ENCODE measurements around the gene DNAI2. TPM values are rescaled to one million over a fixed set of nuclear protein-coding genes. Genes with fewer than 3 reads are reported as not detected.
"Not testable (repeated sequence)": the region's sequence is repeated elsewhere in the genome, so short reads cannot be mapped to it uniquely, and the experiment has no call there.

Gene DNAI2
- total and polyA plus RNA-seq, 4 donors = 0.69 to 7.4 (median 5.9) TPM

- 80% methylated on average over 8 of the region's 9 CpGs for WGBS (ENCODE audit: insufficient coverage)
- no peak for DNase-seq (ENCODE audit: low read depth in 4 of 6, low spot score in 6 of 6)
- peaks cover 32% of the 10 kb centered on the region for H3K4me1 ChIP-seq (ENCODE audit: control insufficient read depth, insufficient read depth, low read length)
Observed at GRCh38 chr17:74280093-74280513, 6.1 kb downstream of the DNAI2 start.

GRCh38 chr17:74281799-74282198 is 7.8 kb downstream of the DNAI2 start:
- H3K36me3 ChIP-seq (ENCODE audit: control insufficient read depth, insufficient read depth, low read length) = no peaks in the 10 kb centered on the region
- H3K27me3 ChIP-seq (ENCODE audit: control insufficient read depth, insufficient read depth, low read length) = no peaks in the 10 kb centered on the region
- WGBS (ENCODE audit: insufficient coverage) = 92% methylated on average over 20 of the region's 20 CpGs
- no peak overlapping the region for H3K27ac ChIP-seq (ENCODE audit: low read depth, low read length)
- no peaks in the 10 kb centered on the region for H3K9me3 ChIP-seq (ENCODE audit: control insufficient read depth, insufficient read depth, low read length)
- peaks cover 18% of the 10 kb centered on the region for H3K4me1 ChIP-seq (ENCODE audit: control insufficient read depth, insufficient read depth, low read length)
- H3K4me3 ChIP-seq (ENCODE audit: low read depth, low read length) = no peak overlapping the region
- DNase-seq (ENCODE audit: low read depth in 4 of 6, low spot score in 6 of 6) = no peak

More at GRCh38 chr17:74280093-74280513, 6.1 kb downstream of the DNAI2 start:
- H3K9me3 ChIP-seq (ENCODE audit: control insufficient read depth, insufficient read depth, low read length) = no peaks in the 10 kb centered on the region
- H3K4me3 ChIP-seq (ENCODE audit: low read depth, low read length) = no peak overlapping the region
- H3K27ac ChIP-seq (ENCODE audit: low read depth, low read length) = no peak overlapping the region
- no peaks in the 10 kb centered on the region for H3K36me3 ChIP-seq (ENCODE audit: control insufficient read depth, insufficient read depth, low read length)
- H3K27me3 ChIP-seq (ENCODE audit: control insufficient read depth, insufficient read depth, low read length) = no peaks in the 10 kb centered on the region

- not testable (repeated sequence) for H3K4me3 ChIP-seq (ENCODE audit: low read depth, low read length); H3K36me3 ChIP-seq (ENCODE audit: control insufficient read depth, insufficient read depth, low read length); H3K27ac ChIP-seq (ENCODE audit: low read depth, low read length); H3K9me3 ChIP-seq (ENCODE audit: control insufficient read depth, insufficient read depth, low read length); H3K27me3 ChIP-seq (ENCODE audit: control insufficient read depth, insufficient read depth, low read length); DNase-seq (ENCODE audit: low read depth in 4 of 6, low spot score in 6 of 6)
- H3K4me1 ChIP-seq (ENCODE audit: control insufficient read depth, insufficient read depth, low read length) = peaks cover 13% of the 10 kb centered on the region
- WGBS (ENCODE audit: insufficient coverage) = no CpG with 5 or more reads among the region's 4 CpGs
Observed at GRCh38 chr17:74282274-74282586, 8.2 kb downstream of the DNAI2 start.

GRCh38 chr17:74282587-74283370 is 8.7 kb downstream of the DNAI2 start:
- no peak for DNase-seq (ENCODE audit: low read depth in 4 of 6, low spot score in 6 of 6)
- H3K27me3 ChIP-seq (ENCODE audit: control insufficient read depth, insufficient read depth, low read length) = no peaks in the 10 kb centered on the region
- WGBS (ENCODE audit: insufficient coverage) = 89% methylated on average over 4 of the region's 9 CpGs
- peaks cover 2% of the 10 kb centered on the region for H3K36me3 ChIP-seq (ENCODE audit: control insufficient read depth, insufficient read depth, low read length)
- peaks cover 8% of the 10 kb centered on the region for H3K4me1 ChIP-seq (ENCODE audit: control insufficient read depth, insufficient read depth, low read length)
- no peaks in the 10 kb centered on the region for H3K9me3 ChIP-seq (ENCODE audit: control insufficient read depth, insufficient read depth, low read length)
- no peak overlapping the region for H3K4me3 ChIP-seq (ENCODE audit: low read depth, low read length)
- no peak overlapping the region for H3K27ac ChIP-seq (ENCODE audit: low read depth, low read length)

GRCh38 chr17:74283371-74283673 is 9.3 kb downstream of the DNAI2 start:
- WGBS (ENCODE audit: insufficient coverage) = no CpG with 5 or more reads among the region's 4 CpGs
- H3K27me3 ChIP-seq (ENCODE audit: control insufficient read depth, insufficient read depth, low read length) = no peaks in the 10 kb centered on the region

GRCh38 chr17:74287031-74287602 is 13.1 kb downstream of the DNAI2 start:
- Histone ChIP-seq H3K4me3 (ENCODE audit: low read depth, low read length) (no peak overlapping the region), H3K27me3 (ENCODE audit: control insufficient read depth, insufficient read depth, low read length) (peaks cover 2% of the 10 kb centered on the region), H3K27ac (ENCODE audit: low read depth, low read length) (no peak overlapping the region), H3K9me3 (ENCODE audit: control insufficient read depth, insufficient read depth, low read length) (no peaks in the 10 kb centered on the region), H3K4me1 (ENCODE audit: control insufficient read depth, insufficient read depth, low read length) (peaks cover 21% of the 10 kb centered on the region), H3K36me3 (ENCODE audit: control insufficient read depth, insufficient read depth, low read length) (peaks cover 2% of the 10 kb centered on the region)
- no peak for DNase-seq (ENCODE audit: low read depth in 4 of 6, low spot score in 6 of 6)
- 93% methylated on average over 12 of the region's 14 CpGs for WGBS (ENCODE audit: insufficient coverage)

More at GRCh38 chr17:74283371-74283673, 9.3 kb downstream of the DNAI2 start:
- Histone ChIP-seq H3K36me3 (ENCODE audit: control insufficient read depth, insufficient read depth, low read length) (peaks cover 2% of the 10 kb centered on the region), H3K9me3 (ENCODE audit: control insufficient read depth, insufficient read depth, low read length) (no peaks in the 10 kb centered on the region), H3K4me1 (ENCODE audit: control insufficient read depth, insufficient read depth, low read length) (peaks cover 8% of the 10 kb centered on the region), H3K4me3 (ENCODE audit: low read depth, low read length) (no peak overlapping the region), H3K27ac (ENCODE audit: low read depth, low read length) (no peak overlapping the region)
- no peak for DNase-seq (ENCODE audit: low read depth in 4 of 6, low spot score in 6 of 6)

GRCh38 chr17:74288785-74289184 is 14.8 kb downstream of the DNAI2 start:
- Histone ChIP-seq H3K27ac (ENCODE audit: low read depth, low read length) (no peak overlapping the region), H3K36me3 (ENCODE audit: control insufficient read depth, insufficient read depth, low read length) (peaks cover 2% of the 10 kb centered on the region), H3K9me3 (ENCODE audit: control insufficient read depth, insufficient read depth, low read length) (no peaks in the 10 kb centered on the region), H3K27me3 (ENCODE audit: control insufficient read depth, insufficient read depth, low read length) (peaks cover 2% of the 10 kb centered on the region), H3K4me1 (ENCODE audit: control insufficient read depth, insufficient read depth, low read length) (peaks cover 21% of the 10 kb centered on the region), H3K4me3 (ENCODE audit: low read depth, low read length) (no peak overlapping the region)
- WGBS (ENCODE audit: insufficient coverage) = 88% methylated on average over 5 of the region's 5 CpGs
- no peak for DNase-seq (ENCODE audit: low read depth in 4 of 6, low spot score in 6 of 6)

- H3K36me3 ChIP-seq (ENCODE audit: control insufficient read depth, insufficient read depth, low read length) = peaks cover 2% of the 10 kb centered on the region
- H3K4me3 ChIP-seq (ENCODE audit: low read depth, low read length) = no peak overlapping the region
- H3K4me1 ChIP-seq (ENCODE audit: control insufficient read depth, insufficient read depth, low read length) = peaks cover 19% of the 10 kb centered on the region
- H3K27ac ChIP-seq (ENCODE audit: low read depth, low read length) = no peak overlapping the region
- no peak for DNase-seq (ENCODE audit: low read depth in 4 of 6, low spot score in 6 of 6)
- WGBS (ENCODE audit: insufficient coverage) = 84% methylated on average over 5 of the region's 11 CpGs
- H3K9me3 ChIP-seq (ENCODE audit: control insufficient read depth, insufficient read depth, low read length) = peaks cover under 1% of the 10 kb centered on the region
- H3K27me3 ChIP-seq (ENCODE audit: control insufficient read depth, insufficient read depth, low read length) = peaks cover 2% of the 10 kb centered on the region
Observed at GRCh38 chr17:74289688-74290087, 15.7 kb downstream of the DNAI2 start.

- peak in 1 of 6 donors; percentile 34 for DNase-seq (ENCODE audit: low read depth in 4 of 6, low spot score in 6 of 6)
- 16% methylated on average over 10 of the region's 11 CpGs for WGBS (ENCODE audit: insufficient coverage)
- no peak overlapping the region for H3K27ac ChIP-seq (ENCODE audit: low read depth, low read length)
Observed at GRCh38 chr17:74290340-74290739, 16.3 kb downstream of the DNAI2 start.

GRCh38 chr17:74292495-74292894 is 18.5 kb downstream of the DNAI2 start:
- Histone ChIP-seq H3K4me3 (ENCODE audit: low read depth, low read length) (no peak overlapping the region), H3K27ac (ENCODE audit: low read depth, low read length) (no peak overlapping the region), H3K9me3 (ENCODE audit: control insufficient read depth, insufficient read depth, low read length) (peaks cover 4% of the 10 kb centered on the region), H3K36me3 (ENCODE audit: control insufficient read depth, insufficient read depth, low read length) (no peaks in the 10 kb centered on the region), H3K4me1 (ENCODE audit: control insufficient read depth, insufficient read depth, low read length) (peaks cover 22% of the 10 kb centered on the region), H3K27me3 (ENCODE audit: control insufficient read depth, insufficient read depth, low read length) (peaks cover 2% of the 10 kb centered on the region)
- WGBS (ENCODE audit: insufficient coverage) = 81% methylated on average over 5 of the region's 10 CpGs
- DNase-seq (ENCODE audit: low read depth in 4 of 6, low spot score in 6 of 6) = no peak

More at GRCh38 chr17:74290340-74290739, 16.3 kb downstream of the DNAI2 start:
- Histone ChIP-seq H3K4me3 (ENCODE audit: low read depth, low read length) (no peak overlapping the region), H3K9me3 (ENCODE audit: control insufficient read depth, insufficient read depth, low read length) (peaks cover 4% of the 10 kb centered on the region), H3K4me1 (ENCODE audit: control insufficient read depth, insufficient read depth, low read length) (peaks cover 13% of the 10 kb centered on the region), H3K27me3 (ENCODE audit: control insufficient read depth, insufficient read depth, low read length) (peaks cover 2% of the 10 kb centered on the region), H3K36me3 (ENCODE audit: control insufficient read depth, insufficient read depth, low read length) (peaks cover 2% of the 10 kb centered on the region)

Measured in spinal cord (tissue), 10 donors.